Measurements from ENCODE around the gene CAPN14.

The CAPN14 gene

DNA sequence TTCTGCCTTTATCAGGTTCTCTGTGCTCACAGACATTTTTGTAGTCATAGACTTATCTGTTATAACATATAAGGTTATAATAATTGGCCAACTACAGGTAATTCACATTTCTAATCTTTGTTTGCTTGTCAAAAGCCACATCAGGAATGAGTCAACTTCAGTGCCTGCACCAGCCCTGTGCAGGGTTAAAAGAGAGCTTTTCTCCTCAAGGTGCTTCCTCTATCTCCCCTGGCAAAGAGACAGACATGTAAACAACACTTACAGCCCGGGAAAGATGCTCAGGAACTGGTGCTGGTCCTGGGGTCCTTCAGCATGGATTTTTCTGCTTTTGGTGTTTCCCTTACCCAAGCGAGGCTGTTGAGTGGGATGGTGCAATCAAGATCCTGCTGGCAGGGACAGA lies 9.0 kb upstream of the CAPN14 start:
- no peak for DNase-seq (ENCODE audit: low read depth)

DNA sequence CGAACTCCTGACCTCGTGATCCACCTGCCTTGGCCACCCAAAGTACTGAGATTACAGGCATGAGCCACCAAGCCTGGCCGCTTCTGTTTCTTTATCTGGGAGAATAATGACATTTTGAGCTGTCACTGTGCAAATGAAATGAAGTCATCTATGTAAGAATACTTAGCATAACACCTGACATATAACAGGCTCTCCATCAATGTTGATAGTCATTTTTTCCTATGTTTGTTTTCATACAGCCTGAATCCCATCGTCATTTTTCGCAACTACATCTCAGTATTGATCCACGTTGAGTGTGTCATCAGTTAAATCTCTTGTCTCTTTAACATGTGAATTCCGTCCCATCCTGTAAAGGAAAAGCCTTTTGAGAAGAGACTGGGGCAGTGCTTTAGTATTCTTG lies 6.4 kb upstream of the CAPN14 start:
- no peak for DNase-seq (ENCODE audit: low read depth)

DNA sequence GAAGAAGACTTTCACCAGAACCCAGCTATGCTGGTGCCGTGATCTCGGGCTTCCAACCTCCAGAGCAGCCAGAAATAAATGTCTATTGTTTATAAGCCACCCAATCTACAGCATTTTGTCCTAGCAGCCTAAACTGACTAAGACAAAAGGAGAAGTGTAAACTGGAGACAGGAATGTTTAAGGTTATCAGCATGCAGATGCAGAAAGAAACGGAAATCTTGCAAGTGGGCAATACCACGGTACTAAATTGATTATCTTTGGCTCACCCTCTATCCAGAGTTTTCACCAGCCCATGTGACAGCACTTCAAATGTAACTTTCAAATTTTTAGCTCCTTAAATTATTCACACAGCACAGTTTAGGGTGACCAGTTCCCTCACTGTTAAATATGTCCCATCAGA lies 5.7 kb upstream of the CAPN14 start:
- DNase-seq (ENCODE audit: low read depth) = no peak

DNA sequence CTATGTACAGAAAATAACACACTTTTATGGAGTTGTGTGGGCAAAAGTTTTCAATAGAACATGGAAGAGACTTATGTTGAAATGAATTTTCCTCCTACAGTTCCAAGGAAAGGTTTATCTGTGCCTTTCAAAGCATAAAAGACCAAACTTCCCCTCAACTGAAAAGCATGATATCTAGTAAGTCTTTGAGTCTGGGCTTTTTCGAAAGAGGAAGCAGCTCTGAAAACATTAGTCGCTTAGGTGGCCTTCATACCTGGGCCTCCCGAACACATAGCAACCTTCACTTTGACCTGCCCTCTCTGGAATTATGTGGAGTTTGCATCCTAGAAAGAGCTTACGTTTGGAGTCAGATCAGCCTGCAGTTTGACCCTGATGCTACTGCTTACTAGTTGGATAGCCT lies 4.8 kb upstream of the CAPN14 start:
- DNase-seq (ENCODE audit: low read depth) = no peak

GRCh38 chr2:31221544-31221943 lies 4.2 kb upstream of the CAPN14 start:
- DNase-seq (ENCODE audit: low read depth) = no peak

DNA sequence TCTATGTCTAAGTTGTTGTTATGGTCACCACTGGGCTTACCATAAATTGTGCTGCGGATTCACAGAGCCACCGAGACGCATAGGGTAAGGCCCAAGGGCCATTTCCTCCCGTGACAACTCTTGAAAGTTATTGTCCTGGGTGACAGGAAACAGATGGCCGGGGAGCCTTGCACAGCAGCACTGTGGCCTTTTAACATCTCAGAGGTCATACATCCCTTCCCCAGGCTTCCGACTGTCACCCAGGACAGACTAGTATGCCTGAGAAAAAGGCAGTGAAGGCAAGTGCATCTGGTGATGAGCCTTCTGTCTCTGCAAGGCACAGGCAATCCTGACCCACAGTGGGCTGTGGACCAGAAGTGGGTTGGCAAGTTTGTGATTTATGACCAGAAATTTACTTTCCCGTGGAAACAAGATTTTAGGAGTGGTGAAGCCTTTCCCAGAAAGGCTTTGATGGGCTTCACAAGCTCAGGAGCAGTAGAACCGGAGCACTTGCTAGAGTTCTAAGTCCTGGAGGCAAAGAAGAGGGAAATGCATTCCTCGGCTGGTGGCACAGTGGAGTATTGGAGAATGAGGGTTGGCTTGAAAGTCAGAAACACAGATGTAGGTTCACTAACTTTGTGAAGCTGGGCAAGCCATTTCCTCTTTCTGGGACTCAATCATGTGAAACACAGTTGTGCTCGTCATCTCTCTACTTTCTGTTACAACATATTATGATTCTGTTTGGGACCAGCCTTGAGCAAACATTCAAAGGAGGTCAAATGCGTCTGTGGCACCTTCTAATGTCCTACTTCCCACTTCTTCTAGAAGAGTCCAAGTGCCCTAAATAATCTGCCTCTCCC lies 2.0 kb upstream of the CAPN14 start:
- no peak for DNase-seq (ENCODE audit: low read depth)

GRCh38 chr2:31216734-31217133 lies 581 bp downstream of the CAPN14 start:
- no peak for DNase-seq (ENCODE audit: low read depth)

GRCh38 chr2:31214444-31214915 lies 2.8 kb downstream of the CAPN14 start:
- no peak for DNase-seq (ENCODE audit: low read depth)

DNA sequence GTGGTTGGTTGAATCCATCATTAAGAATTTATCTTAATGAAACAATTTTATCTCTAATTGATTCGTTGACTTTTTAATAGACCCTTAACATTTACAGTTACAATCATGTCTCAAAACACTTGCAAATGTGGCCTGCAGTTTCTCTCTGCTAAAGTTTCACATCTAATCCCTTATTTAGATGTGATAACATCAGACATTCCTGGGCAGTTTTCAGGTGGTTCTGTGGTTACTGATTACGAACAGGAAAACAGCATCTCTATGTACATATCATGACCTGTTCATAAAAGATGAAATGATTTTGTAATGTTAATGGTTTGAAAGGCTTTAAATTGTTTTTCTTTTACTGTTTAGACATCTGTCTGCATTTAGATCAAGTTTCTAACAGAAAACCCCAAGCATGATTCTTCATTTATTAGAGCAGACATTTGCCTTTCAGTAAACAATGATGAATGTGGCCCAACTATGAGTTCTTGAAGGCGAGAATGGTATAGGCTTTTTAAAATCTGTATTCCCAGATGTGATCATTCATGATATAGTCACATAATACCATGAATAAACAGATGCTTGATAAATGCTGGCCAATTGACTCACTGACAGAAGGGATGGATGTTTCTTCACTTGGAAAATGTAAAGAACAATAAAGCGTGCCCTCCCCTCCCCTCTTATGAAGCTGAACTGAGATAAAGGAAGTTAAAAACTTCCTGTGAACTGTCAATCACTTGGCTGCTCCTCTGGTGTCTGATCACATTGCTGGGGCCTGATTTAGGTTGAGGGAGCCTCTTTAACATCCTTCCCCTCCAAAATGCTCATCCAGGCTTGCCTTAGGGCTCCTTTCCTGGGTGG lies 3.5 kb downstream of the CAPN14 start:
- no peak for DNase-seq (ENCODE audit: low read depth)

DNA sequence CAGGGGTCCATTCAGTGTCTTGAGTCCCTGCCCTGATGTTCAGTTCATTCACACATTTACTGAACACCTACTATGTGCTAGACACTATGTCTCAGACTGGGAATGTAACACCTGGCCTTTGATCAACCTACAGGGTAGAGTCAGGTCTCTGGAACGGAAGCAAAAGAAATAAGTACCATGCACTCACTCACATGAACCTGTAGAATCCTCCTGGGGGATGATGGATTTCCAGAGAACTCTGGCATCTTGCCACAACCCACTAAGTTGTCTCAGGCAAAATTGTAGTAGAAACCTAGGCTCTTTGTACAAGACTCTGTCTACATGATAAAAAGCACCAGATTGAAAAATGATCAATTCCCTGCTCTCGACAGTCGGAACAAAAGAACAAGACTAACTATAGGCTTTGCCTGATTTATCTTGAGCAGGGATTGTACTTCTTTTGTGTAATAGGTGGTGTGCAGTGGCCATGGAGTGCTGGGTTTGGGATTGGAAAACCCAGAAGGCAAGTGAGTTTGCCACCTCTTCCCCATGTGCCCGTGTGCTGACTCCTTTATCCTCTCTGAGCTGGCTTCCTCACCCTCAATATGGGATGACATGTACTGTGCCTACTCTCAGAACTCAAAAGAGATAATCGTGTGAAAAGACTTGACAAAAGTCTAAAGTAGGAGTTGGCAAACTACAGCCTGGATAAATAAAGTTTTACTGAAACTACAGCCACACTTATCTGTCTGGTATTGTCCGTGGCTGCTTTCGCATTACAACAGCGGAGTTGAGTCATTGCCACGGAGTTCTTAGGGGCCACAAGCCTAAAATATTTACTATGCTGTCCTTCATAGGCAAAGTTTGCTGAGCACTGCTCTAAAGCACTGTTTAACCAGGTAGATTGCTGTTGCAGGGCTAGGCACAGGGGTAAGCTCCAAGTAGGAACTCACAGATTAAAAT lies 4.4 kb downstream of the CAPN14 start:
- DNase-seq (ENCODE audit: low read depth) = no peak

DNA sequence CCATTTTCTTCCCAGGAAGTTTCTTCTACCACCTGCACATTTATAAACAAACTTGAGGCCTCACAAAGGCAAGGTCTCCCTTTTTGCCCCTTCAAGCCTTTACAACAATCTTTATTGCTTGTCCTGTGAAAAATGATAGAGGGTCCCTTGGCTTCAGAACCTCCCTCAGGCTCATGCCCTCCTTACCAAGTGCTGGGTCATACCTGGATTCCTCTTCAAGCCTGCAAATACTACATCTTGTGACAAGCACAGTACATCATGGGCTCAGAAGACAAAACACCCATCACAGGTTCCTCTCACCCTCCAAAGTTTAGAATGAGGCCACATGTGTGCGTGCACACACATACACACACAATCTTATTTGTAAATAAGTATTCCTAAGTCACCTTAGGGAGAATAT lies 9.1 kb downstream of the CAPN14 start:
- DNase-seq (ENCODE audit: low read depth) = no peak

DNA sequence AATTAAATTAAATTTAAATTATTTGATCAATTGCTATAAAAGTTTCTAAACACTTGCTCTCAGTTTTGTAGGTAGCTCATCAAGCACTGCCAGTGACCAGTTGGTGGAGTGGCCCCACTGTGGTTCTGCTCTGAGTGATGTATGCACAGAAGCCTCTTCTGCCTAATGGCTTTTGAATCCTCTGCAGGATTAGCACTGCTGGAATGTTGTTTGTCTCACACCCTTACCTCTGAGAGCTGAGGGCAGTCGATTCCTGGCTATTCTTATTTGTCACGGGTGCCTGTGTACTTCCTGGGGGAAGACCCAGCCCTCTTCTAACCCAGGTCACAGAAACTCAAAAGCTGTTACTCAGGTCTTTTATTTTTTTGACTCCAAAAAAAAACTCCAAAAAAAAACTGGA lies 9.5 kb downstream of the CAPN14 start:
- no peak for DNase-seq (ENCODE audit: low read depth)

DNA sequence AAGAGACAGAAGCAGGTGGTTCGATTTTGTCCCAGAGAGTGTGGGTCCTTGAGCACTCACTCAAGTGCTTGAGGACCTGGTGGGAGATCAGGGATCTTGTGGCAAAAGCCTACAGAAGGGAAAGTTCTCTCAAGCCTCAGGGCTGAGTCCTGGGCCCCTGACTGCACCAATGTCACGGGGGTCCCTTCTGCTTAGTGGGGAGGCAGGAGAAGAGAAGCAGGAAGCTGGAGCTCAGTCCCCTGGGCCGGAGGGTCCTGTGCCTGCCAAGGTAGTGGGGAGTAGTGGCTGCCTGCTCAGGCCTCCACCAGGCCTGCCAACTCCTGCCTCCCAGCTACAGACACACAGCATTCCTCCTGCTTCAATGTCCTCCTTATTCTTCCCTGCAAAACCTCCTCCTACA lies 11.7 kb downstream of the CAPN14 start:
- no peak for DNase-seq (ENCODE audit: low read depth)

- DNase-seq (ENCODE audit: low read depth) = no peak
These were observed 12.1 kb downstream of the CAPN14 start for GRCh38 chr2:31205186-31205585.

- DNase-seq (ENCODE audit: low read depth) = no peak
These were observed 12.5 kb downstream of the CAPN14 start for GRCh38 chr2:31204783-31205182.

- DNase-seq (ENCODE audit: low read depth) = no peak
These were observed 13.4 kb downstream of the CAPN14 start for GRCh38 chr2:31203916-31204315.

GRCh38 chr2:31202833-31203232 lies 14.5 kb downstream of the CAPN14 start:
- no peak for DNase-seq (ENCODE audit: low read depth)

DNA sequence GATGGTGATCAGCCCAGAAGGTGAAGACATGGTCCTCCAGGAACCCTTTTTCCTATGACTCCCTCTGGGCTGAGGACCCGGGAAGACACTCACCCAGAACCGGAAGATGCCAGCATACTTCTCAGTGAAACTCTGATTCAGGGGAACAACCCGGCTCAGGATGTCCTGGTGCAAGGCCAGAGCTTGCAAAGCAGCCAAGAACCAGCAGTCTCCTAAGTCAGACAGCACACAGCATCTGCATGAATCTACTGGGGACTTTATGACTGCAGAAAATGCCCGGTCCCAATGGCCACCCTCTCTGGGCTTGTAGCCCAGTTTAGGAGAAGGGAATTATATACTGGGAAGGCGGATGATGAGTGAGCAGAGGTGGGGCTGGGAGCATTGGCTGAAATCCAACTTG lies 15.3 kb downstream of the CAPN14 start:
- DNase-seq (ENCODE audit: low read depth) = no peak

- DNase-seq (ENCODE audit: low read depth) = no peak
These were observed 16.3 kb downstream of the CAPN14 start for GRCh38 chr2:31200972-31201371.

- no peak for DNase-seq (ENCODE audit: low read depth)
These were observed 18.1 kb downstream of the CAPN14 start for GRCh38 chr2:31199206-31199605.

GRCh38 chr2:31197669-31198068 lies 19.6 kb downstream of the CAPN14 start:
- DNase-seq (ENCODE audit: low read depth) = no peak

DNA sequence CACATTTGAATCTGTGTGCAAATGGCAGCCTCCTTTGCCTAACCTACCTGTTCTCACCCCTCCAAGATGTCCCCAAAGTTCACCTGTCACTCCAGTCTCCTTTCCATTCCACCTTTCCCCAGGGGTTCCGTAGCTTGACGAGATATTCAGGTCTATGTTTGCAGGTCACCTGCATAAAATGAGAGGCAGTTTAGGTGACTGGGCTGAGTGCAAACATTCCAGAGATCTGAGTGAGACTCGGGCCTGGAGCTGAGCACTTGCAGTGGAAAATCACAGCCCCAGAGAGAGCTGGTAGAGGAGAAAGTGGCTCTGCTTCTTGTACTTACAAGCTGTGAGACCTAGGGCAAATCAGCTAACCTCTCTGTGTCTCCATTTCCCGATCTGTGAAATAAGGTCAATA lies 20.1 kb downstream of the CAPN14 start:
- DNase-seq (ENCODE audit: low read depth) = no peak
